ENCODE results near the gene ATP23.

GRCh38 chr12:57909611-57910010, 31.8 kb upstream of the ATP23 start:
- no peak for TF ChIP-seq ZBTB21 (CRISPR knock-in tag; IDR thresholded peaks at IDR 0.05; ENCODE audit: borderline replicate concordance)
- TF ChIP-seq USF1 (CRISPR knock-in tag; IDR thresholded peaks at IDR 0.05): no peak

All from WTC11 (cell line).